ENCODE data around the gene HLA-A. TPM values are rescaled to one million over a fixed set of nuclear protein-coding genes. Genes with fewer than 3 reads are reported as not detected.
A peak's percentile ranks its signal among the peaks of the same experiment; 100 is the strongest.

HLA-A gene
- total and polyA plus RNA-seq, 2 of the 13 experiments (the other 11 are each of a cell fraction or from before 2014, with no cell fraction given) = 345 to 527 TPM

DNA sequence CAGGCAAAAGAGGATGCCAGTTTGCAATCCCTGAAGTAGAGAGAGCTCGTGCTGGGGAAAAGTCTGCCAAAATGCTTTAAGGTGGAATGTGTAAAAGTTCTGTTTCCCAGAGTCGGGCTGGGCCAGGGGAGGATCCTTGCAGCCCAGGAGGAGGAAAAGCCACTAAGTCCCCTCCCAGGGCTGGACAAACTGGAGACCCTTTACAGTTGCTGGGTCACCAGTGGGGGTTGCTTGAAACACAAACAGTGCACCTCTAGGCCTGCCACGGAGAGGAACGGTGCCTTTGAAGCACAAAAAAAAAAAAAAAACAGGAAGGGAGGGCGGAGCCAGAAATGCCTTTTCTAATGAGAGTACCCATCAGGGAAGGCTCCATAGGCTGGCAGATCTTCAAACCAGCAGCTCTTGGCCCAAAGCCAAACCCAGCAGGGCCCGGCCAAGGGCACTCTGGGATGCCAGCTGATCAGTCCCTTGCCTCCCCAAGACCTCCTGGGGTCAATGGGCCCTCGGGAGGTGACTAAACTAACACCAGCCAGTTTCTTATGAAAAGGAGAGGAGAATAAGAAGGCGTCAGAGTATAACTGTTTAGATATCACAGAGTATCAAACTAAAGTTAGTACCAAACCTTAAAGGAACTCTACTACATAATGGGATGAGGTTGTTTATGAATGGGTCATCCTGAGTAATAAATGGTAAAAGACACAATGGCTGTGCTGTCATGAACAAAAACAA, 23.7 kb downstream of the HLA-A start (continued):
- TF ChIP-seq RFX5 (IDR thresholded peaks at IDR 0.05; ENCODE audit: low read depth, low read length) = peak; percentile 34; the same call in 1 of the 2 replicates
- TF ChIP-seq CCDC6 (CRISPR knock-in tag; IDR thresholded peaks at IDR 0.05) = 0 out of 2 replicates have a peak, but pooled peaks have one; percentile 58
- TF ChIP-seq FOSL2 (CRISPR knock-in tag; IDR thresholded peaks at IDR 0.05) = peak; percentile 73
- TF ChIP-seq, protein P1, sequence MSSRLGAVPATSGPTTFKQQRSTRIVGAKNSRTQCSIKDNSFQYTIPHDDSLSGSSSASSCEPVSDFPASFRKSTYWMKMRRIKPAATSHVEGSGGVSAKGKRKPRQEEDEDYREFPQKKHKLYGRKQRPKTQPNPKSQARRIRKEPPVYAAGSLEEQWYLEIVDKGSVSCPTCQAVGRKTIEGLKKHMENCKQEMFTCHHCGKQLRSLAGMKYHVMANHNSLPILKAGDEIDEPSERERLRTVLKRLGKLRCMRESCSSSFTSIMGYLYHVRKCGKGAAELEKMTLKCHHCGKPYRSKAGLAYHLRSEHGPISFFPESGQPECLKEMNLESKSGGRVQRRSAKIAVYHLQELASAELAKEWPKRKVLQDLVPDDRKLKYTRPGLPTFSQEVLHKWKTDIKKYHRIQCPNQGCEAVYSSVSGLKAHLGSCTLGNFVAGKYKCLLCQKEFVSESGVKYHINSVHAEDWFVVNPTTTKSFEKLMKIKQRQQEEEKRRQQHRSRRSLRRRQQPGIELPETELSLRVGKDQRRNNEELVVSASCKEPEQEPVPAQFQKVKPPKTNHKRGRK (CRISPR knock-in tag; IDR thresholded peaks at IDR 0.05) = no peak
- no peak for TF ChIP-seq TBX3 (IDR thresholded peaks at IDR 0.05; ENCODE audit: borderline replicate concordance)
- TF ChIP-seq ZNF33A (CRISPR knock-in tag; IDR thresholded peaks at IDR 0.05; ENCODE audit: borderline replicate concordance) = 0 out of 2 replicates have a peak, but pooled peaks have one; percentile 48
- TF ChIP-seq IKZF5 (CRISPR knock-in tag; IDR thresholded peaks at IDR 0.05) = peak; percentile 77
- no peak for TF ChIP-seq JARID2 (CRISPR knock-in tag; IDR thresholded peaks at IDR 0.05; ENCODE audit: insufficient replicate concordance)
- TF ChIP-seq GZF1 (CRISPR knock-in tag; IDR thresholded peaks at IDR 0.05) = no peak
- TF ChIP-seq ZNF564 (CRISPR knock-in tag; IDR thresholded peaks at IDR 0.05) = no peak
- TF ChIP-seq, protein P2, sequence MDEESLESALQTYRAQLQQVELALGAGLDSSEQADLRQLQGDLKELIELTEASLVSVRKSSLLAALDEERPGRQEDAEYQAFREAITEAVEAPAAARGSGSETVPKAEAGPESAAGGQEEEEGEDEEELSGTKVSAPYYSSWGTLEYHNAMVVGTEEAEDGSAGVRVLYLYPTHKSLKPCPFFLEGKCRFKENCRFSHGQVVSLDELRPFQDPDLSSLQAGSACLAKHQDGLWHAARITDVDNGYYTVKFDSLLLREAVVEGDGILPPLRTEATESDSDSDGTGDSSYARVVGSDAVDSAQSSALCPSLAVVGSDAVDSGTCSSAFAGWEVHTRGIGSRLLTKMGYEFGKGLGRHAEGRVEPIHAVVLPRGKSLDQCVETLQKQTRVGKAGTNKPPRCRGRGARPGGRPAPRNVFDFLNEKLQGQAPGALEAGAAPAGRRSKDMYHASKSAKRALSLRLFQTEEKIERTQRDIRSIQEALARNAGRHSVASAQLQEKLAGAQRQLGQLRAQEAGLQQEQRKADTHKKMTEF (CRISPR knock-in tag; IDR thresholded peaks at IDR 0.05) = peak; percentile 67; the same call in 1 of the 2 replicates
- 0 out of 2 replicates have a peak, but pooled peaks have one; percentile 14 for TF ChIP-seq SNAPC2 (CRISPR knock-in tag; IDR thresholded peaks at IDR 0.05)
- TF ChIP-seq ATM (IDR thresholded peaks at IDR 0.05; ENCODE audit: borderline replicate concordance) = no peak
- peak; percentile 96 for TF ChIP-seq SP5 (CRISPR knock-in tag; IDR thresholded peaks at IDR 0.05; ENCODE audit: borderline replicate concordance, low read depth)
- TF ChIP-seq, protein P3, sequence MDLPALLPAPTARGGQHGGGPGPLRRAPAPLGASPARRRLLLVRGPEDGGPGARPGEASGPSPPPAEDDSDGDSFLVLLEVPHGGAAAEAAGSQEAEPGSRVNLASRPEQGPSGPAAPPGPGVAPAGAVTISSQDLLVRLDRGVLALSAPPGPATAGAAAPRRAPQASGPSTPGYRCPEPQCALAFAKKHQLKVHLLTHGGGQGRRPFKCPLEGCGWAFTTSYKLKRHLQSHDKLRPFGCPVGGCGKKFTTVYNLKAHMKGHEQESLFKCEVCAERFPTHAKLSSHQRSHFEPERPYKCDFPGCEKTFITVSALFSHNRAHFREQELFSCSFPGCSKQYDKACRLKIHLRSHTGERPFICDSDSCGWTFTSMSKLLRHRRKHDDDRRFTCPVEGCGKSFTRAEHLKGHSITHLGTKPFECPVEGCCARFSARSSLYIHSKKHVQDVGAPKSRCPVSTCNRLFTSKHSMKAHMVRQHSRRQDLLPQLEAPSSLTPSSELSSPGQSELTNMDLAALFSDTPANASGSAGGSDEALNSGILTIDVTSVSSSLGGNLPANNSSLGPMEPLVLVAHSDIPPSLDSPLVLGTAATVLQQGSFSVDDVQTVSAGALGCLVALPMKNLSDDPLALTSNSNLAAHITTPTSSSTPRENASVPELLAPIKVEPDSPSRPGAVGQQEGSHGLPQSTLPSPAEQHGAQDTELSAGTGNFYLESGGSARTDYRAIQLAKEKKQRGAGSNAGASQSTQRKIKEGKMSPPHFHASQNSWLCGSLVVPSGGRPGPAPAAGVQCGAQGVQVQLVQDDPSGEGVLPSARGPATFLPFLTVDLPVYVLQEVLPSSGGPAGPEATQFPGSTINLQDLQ (CRISPR knock-in tag; IDR thresholded peaks at IDR 0.05) = no peak
- TF ChIP-seq ZNF574 (CRISPR knock-in tag; IDR thresholded peaks at IDR 0.05) = peak; percentile 51
- TF ChIP-seq JUNB (CRISPR knock-in tag; IDR thresholded peaks at IDR 0.05; ENCODE audit: borderline replicate concordance) = no peak
- peak; percentile 55 for TF ChIP-seq THAP11 (CRISPR knock-in tag; IDR thresholded peaks at IDR 0.05)
- TF ChIP-seq TMF1 (CRISPR knock-in tag; IDR thresholded peaks at IDR 0.05; ENCODE audit: low read depth) = no peak
- no peak for TF ChIP-seq ZNF451 (CRISPR knock-in tag; IDR thresholded peaks at IDR 0.05)

Measured in HepG2 (cell line).